SIG-M5 (cell line): ENCODE results near the gene MYLK2.

Source experiments
- DNase-seq: peaks from one replicate; lab custom pipeline; 2025; lab: John Stamatoyannopoulos, UW

MYLK2 gene

GRCh38 chr20:31835977-31836852, 17.1 kb downstream of the MYLK2 start:
- DNase-seq, result no peak

GRCh38 chr20:31836853-31837608, 17.9 kb downstream of the MYLK2 start:
- DNase-seq, result no peak

GRCh38 chr20:31837896-31838397, 18.8 kb downstream of the MYLK2 start:
- DNase-seq, result no peak

GRCh38 chr20:31838646-31839292, 19.6 kb downstream of the MYLK2 start:
- DNase-seq, result no peak

- no peak for DNase-seq
Observed at GRCh38 chr20:31839782-31840487, 20.8 kb downstream of the MYLK2 start.

GRCh38 chr20:31840906-31841816, 22.0 kb downstream of the MYLK2 start:
- DNase-seq, result no peak

GRCh38 chr20:31841928-31842327, 22.8 kb downstream of the MYLK2 start:
- no peak for DNase-seq

- DNase-seq, result no peak
Observed at GRCh38 chr20:31842471-31843157, 23.5 kb downstream of the MYLK2 start.

- DNase-seq, result no peak
Observed at GRCh38 chr20:31843288-31843687, 24.1 kb downstream of the MYLK2 start.

GRCh38 chr20:31843881-31844280, 24.7 kb downstream of the MYLK2 start:
- no peak for DNase-seq

GRCh38 chr20:31844737-31845299, 25.7 kb downstream of the MYLK2 start:
- DNase-seq, result no peak

- no peak for DNase-seq
Observed at GRCh38 chr20:31845300-31845863, 26.2 kb downstream of the MYLK2 start, which contains the start of gene FOXS1. Gene FOXS1, minus strand, starts transcription at chr20:31845604. Its CDS starts 62 bp downstream, at chr20:31845542.

- DNase-seq, result no peak
Observed at GRCh38 chr20:31846793-31847138, 27.6 kb downstream of the MYLK2 start.

GRCh38 chr20:31848088-31848999, 29.2 kb downstream of the MYLK2 start:
- DNase-seq, result no peak

GRCh38 chr20:31849306-31849930, 30.3 kb downstream of the MYLK2 start:
- no peak for DNase-seq

GRCh38 chr20:31851240-31851955, 32.2 kb downstream of the MYLK2 start:
- DNase-seq, result no peak

GRCh38 chr20:31853481-31853880, 34.3 kb downstream of the MYLK2 start:
- no peak for DNase-seq
